ENCODE data around the gene DDO.

The DDO gene

DNA sequence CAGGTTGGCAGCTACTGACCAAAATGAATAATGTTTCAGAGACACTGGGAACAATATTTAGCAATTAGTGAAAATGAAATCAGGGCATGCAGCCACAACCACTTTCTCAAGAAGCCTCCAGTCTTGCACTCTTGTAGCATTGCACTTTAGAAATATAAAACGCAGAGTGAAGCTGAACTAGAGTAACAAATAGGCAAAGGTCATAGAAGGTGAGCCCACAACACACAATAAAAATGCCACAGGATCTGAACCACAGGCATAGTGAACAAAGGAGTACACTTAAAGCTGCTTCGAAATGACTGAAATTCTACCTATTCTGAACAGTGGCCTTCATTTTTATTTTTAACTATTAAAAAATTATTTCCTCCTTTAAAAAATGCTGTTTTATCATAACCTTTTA lies 25.0 kb downstream of the DDO start:
- no peak for DNase-seq (ENCODE audit: low spot score)
- ChIA-PET CTCF (interaction anchor here (0.7 to 3.2 kb wide), 2 partner anchors 261 to 351 kb away, joined by 4 to 20 read pairs; no protein-coding TSS in a partner anchor), POLR2A (ENCODE audit: low non-redundant PET) (no interaction called here)
- TF ChIP-seq, protein P1, sequence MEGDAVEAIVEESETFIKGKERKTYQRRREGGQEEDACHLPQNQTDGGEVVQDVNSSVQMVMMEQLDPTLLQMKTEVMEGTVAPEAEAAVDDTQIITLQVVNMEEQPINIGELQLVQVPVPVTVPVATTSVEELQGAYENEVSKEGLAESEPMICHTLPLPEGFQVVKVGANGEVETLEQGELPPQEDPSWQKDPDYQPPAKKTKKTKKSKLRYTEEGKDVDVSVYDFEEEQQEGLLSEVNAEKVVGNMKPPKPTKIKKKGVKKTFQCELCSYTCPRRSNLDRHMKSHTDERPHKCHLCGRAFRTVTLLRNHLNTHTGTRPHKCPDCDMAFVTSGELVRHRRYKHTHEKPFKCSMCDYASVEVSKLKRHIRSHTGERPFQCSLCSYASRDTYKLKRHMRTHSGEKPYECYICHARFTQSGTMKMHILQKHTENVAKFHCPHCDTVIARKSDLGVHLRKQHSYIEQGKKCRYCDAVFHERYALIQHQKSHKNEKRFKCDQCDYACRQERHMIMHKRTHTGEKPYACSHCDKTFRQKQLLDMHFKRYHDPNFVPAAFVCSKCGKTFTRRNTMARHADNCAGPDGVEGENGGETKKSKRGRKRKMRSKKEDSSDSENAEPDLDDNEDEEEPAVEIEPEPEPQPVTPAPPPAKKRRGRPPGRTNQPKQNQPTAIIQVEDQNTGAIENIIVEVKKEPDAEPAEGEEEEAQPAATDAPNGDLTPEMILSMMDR (conservative IDR thresholded peaks at IDR 0.05; ENCODE audit: low read depth) = no peak
- H3K27ac ChIP-seq = no peak overlapping the region

- TF ChIP-seq, protein P1 (conservative IDR thresholded peaks at IDR 0.05; ENCODE audit: low read depth) = no peak
- ChIA-PET POLR2A (ENCODE audit: low non-redundant PET) (no interaction called here), CTCF (interaction anchor here (0.7 to 3.2 kb wide), 3 partner anchors 223 to 350 kb away, joined by 3 to 20 read pairs (median 4); no protein-coding TSS in a partner anchor)
- H3K27ac ChIP-seq = no peak overlapping the region
- DNase-seq (ENCODE audit: low spot score) = no peak
Measured at GRCh38 chr6:110389689-110390382, 25.5 kb downstream of the DDO start.

DNA sequence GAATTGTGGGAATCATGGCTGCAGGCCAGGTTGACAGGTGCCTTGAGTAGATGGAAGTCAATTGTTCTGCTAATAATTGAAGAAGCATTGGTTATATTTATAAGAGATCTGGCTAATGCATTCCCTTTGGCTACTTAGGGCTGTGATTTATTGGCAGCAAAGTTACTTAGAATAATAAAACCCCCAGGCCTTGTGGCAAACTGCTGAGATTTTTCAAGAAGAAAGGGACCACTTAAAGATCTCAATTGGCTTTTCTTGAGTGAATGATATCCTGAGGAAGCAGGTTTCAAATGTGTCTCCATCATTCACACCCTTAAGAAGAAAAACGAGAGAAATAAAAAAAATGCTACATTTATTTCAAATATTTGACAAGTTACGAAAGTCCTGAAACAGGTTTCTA lies 27.4 kb downstream of the DDO start:
- no peak for DNase-seq (ENCODE audit: low spot score)
- ChIA-PET POLR2A (ENCODE audit: low non-redundant PET) (no interaction called here), CTCF (interaction anchor here (0.6 kb wide), 1 partner anchor 52 kb away, joined by 3 read pairs; no protein-coding TSS in a partner anchor)
- TF ChIP-seq, protein P1 (conservative IDR thresholded peaks at IDR 0.05; ENCODE audit: low read depth) = no peak
- no peak overlapping the region for H3K27ac ChIP-seq

GRCh38 chr6:110385458-110385863 lies 29.9 kb downstream of the DDO start:
- POLR2A ChIA-PET (ENCODE audit: low non-redundant PET) = no interaction called here

GRCh38 chr6:110378552-110378951 lies 36.8 kb downstream of the DDO start:
- POLR2A ChIA-PET (ENCODE audit: low non-redundant PET) = no interaction called here
- TF ChIP-seq, protein P1 (conservative IDR thresholded peaks at IDR 0.05; ENCODE audit: low read depth) = no peak
- CTCF ChIA-PET = no interaction called here
- H3K27ac ChIP-seq = no peak overlapping the region
- no peak for DNase-seq (ENCODE audit: low spot score)

More at GRCh38 chr6:110385458-110385863, 29.9 kb downstream of the DDO start:
- TF ChIP-seq, protein P1 (conservative IDR thresholded peaks at IDR 0.05; ENCODE audit: low read depth) = no peak
- CTCF ChIA-PET = no interaction called here
- no peak for DNase-seq (ENCODE audit: low spot score)
- H3K27ac ChIP-seq = no peak overlapping the region

GRCh38 chr6:110369066-110369465 lies 46.3 kb downstream of the DDO start:
- DNase-seq (ENCODE audit: low spot score) = no peak
- no peak overlapping the region for H3K27ac ChIP-seq
- ChIA-PET CTCF (no interaction called here), POLR2A (ENCODE audit: low non-redundant PET) (interaction anchor here (0.7 kb wide), 1 partner anchor 212 kb away, joined by 7 read pairs; no protein-coding TSS in a partner anchor)
- TF ChIP-seq, protein P1 (conservative IDR thresholded peaks at IDR 0.05; ENCODE audit: low read depth) = no peak

All from RWPE1 (cell line).